HG03097 (cell line): ENCODE data around the gene PRPSAP2.
"Not testable (repeated sequence)": the region's sequence is repeated elsewhere in the genome, so short reads cannot be mapped to it uniquely, and the experiment has no call there.

Source experiments
- ATAC-seq: cut with Tn5 transposase; IDR thresholded peaks from one replicate; pipeline ENCODE4 v1.9.1; 2021; ENCODE audit not compliant: unreplicated experiment, low FRiP score

The PRPSAP2 gene

GRCh38 chr17:18937981-18938691 is 80.2 kb downstream of the PRPSAP2 start:
- ATAC-seq: no peak

- no peak for ATAC-seq
Observed at GRCh38 chr17:18938692-18939023, 80.7 kb downstream of the PRPSAP2 start.

- ATAC-seq: no peak
Observed at GRCh38 chr17:18944646-18945045, 86.7 kb downstream of the PRPSAP2 start.

- ATAC-seq: no peak
Observed at GRCh38 chr17:18946536-18946935, 88.6 kb downstream of the PRPSAP2 start.

GRCh38 chr17:18947866-18948265 is 89.9 kb downstream of the PRPSAP2 start:
- ATAC-seq: no peak

- no peak for ATAC-seq
Observed at GRCh38 chr17:18948476-18949006, 90.6 kb downstream of the PRPSAP2 start.

GRCh38 chr17:18949566-18949965 is 91.6 kb downstream of the PRPSAP2 start:
- ATAC-seq: no peak

- no peak for ATAC-seq
Observed at GRCh38 chr17:18950346-18950745, 92.4 kb downstream of the PRPSAP2 start.

- no peak for ATAC-seq
Observed at GRCh38 chr17:18950944-18951905, 93.3 kb downstream of the PRPSAP2 start.

GRCh38 chr17:18951941-18952842 is 94.3 kb downstream of the PRPSAP2 start, which contains the start of gene SLC5A10:
Gene SLC5A10 (plus strand): TSS chr17:18952165. CDS start chr17:18952206, 41 bp downstream.
- no peak for ATAC-seq

GRCh38 chr17:18953231-18953728 is 95.3 kb downstream of the PRPSAP2 start:
- no peak for ATAC-seq

- ATAC-seq: no peak
Observed at GRCh38 chr17:18954321-18954720, 96.4 kb downstream of the PRPSAP2 start.

GRCh38 chr17:18955009-18955408 is 97.1 kb downstream of the PRPSAP2 start:
- no peak for ATAC-seq

- not testable (repeated sequence) for ATAC-seq
Observed at GRCh38 chr17:18956021-18956420, 98.1 kb downstream of the PRPSAP2 start.

GRCh38 chr17:18956581-18956980 is 98.7 kb downstream of the PRPSAP2 start:
- ATAC-seq: no peak

GRCh38 chr17:18957831-18958230 is 99.9 kb downstream of the PRPSAP2 start:
- no peak for ATAC-seq

GRCh38 chr17:18958611-18959010 is 100.7 kb downstream of the PRPSAP2 start:
- ATAC-seq: no peak

- ATAC-seq: no peak
Observed at GRCh38 chr17:18959071-18959844, 101.3 kb downstream of the PRPSAP2 start.

GRCh38 chr17:18959845-18960240 is 101.9 kb downstream of the PRPSAP2 start:
- ATAC-seq: no peak
